Natural killer cell (primary cell): ENCODE data around the gene ZNF775. TPM values are rescaled to one million over a fixed set of nuclear protein-coding genes. Genes with fewer than 3 reads are reported as not detected.

Experiments used
- ATAC-seq, 3 donors: fragments of 150-1000 bp in 2 of 3; fragments of 200-7000 bp in 1 of 3; cut with Tn5 transposase; 1 replicate in 1 of 3; 2 replicates in 2 of 3; pipeline ENCODE4 v1.10.0; 2021; ENCODE audit warnings: mild to moderate bottlenecking in 2 of 3, moderate library complexity in 2 of 3
- DNase-seq, 2 donors: peaks; one replicate each; pipeline versions ENCODE4 v3.0.0 to v3.0.0-alpha.2; 2013 to 2021; ENCODE audit warnings: mixed read lengths in 1 of 2
- H3K27ac ChIP-seq: one replicate; pipeline ENCODE4 v1.5.1; 2013; ENCODE audit warnings: mild to moderate bottlenecking, low read length
- H3K27me3 ChIP-seq: one replicate; pipeline ENCODE4 v1.6.1; 2013; ENCODE audit warnings: low read length; ENCODE audit not compliant: control insufficient read depth, insufficient read depth
- H3K36me3 ChIP-seq: one replicate; pipeline ENCODE4 v1.6.1; 2013; ENCODE audit warnings: low read length; ENCODE audit not compliant: control insufficient read depth, insufficient read depth
- H3K4me1 ChIP-seq: one replicate; pipeline ENCODE4 v1.6.1; 2013; ENCODE audit warnings: low read length; ENCODE audit not compliant: control insufficient read depth, insufficient read depth
- H3K4me3 ChIP-seq: one replicate; pipeline ENCODE4 v1.5.1; 2013; ENCODE audit warnings: low read length
- H3K9me3 ChIP-seq: one replicate; pipeline ENCODE4 v1.6.1; 2013; ENCODE audit warnings: low read length; ENCODE audit not compliant: control insufficient read depth, insufficient read depth
- H3K27ac Mint-ChIP-seq, 2 donors: one replicate each; pipeline ENCODE4 v1.8.0; 2022; ENCODE audit warnings: mild to moderate bottlenecking in 2 of 2, mixed read lengths in 2 of 2, moderate library complexity in 1 of 2
- H3K27me3 Mint-ChIP-seq, 2 donors: one replicate each; pipeline ENCODE4 v1.8.0; 2022; ENCODE audit warnings: low read depth in 2 of 2, mixed read lengths in 2 of 2
- H3K36me3 Mint-ChIP-seq: one replicate; pipeline ENCODE4 v1.8.0; 2022; ENCODE audit warnings: mixed read lengths
- H3K4me1 Mint-ChIP-seq, 2 donors: one replicate each; pipeline ENCODE4 v1.8.0; 2022; ENCODE audit warnings: mixed read lengths in 2 of 2
- H3K4me3 Mint-ChIP-seq: one replicate; pipeline ENCODE4 v1.8.0; 2022; ENCODE audit warnings: mild to moderate bottlenecking, moderate library complexity, mixed read lengths
- H3K9me3 Mint-ChIP-seq, 2 donors: one replicate each; pipeline ENCODE4 v1.8.0; 2022; ENCODE audit warnings: mixed read lengths in 2 of 2
- CTCF ChIP-seq: fragments of 200-600 bp; IDR thresholded peaks from one replicate; pipeline ENCODE4 v1.8.0; 2022; ENCODE audit warnings: antibody characterized with exemption
- WGBS: methylation state at CpG from one replicate; pipeline ENCODE4 v1.1.7; 2013; ENCODE audit warnings: missing lambda C conversion rate; ENCODE audit not compliant: insufficient coverage; 5-methylcytosine and 5-hydroxymethylcytosine counted together
- intact Hi-C: fragments of 100-400 bp; cut with micrococcal nuclease; formaldehyde crosslinking; loops from one replicate; pipeline ENCODE4 v1.14.2; 2022
- total RNA-seq, 4 donors: library from RNA; stranded (reverse); fragments of 120-200 nt in 1 of 4; gene quantifications; one replicate each; pipeline versions ENCODE4 v1.2.3 to v1.2.4, GENCODE V29; 2013 to 2022

The ZNF775 gene
- total RNA-seq, 3 donors from 2014 or later (not counting 1 experiment from before 2014, with no cell fraction given) = 1.3 to 2.7 (median 1.6) TPM

- H3K36me3 Mint-ChIP-seq = no peaks in the 10 kb centered on the region
- H3K9me3 Mint-ChIP-seq = no peaks in the 10 kb centered on the region
- no peaks in the 10 kb centered on the region for H3K9me3 ChIP-seq
- DNase-seq (no peak), ATAC-seq (no peak)
- peaks cover 38 to 40% of the 10 kb centered on the region in 2 donors for H3K4me1 Mint-ChIP-seq
- H3K36me3 ChIP-seq = no peaks in the 10 kb centered on the region
- 78% methylated on average over 8 of the region's 8 CpGs for WGBS
- peaks cover 50% of the 10 kb centered on the region for H3K4me1 ChIP-seq
- no peak for TF ChIP-seq CTCF
- no peaks in the 10 kb centered on the region for H3K27me3 ChIP-seq
- intact Hi-C loops = no loop called here
- H3K27ac ChIP-seq = no peak overlapping the region
- H3K4me3 ChIP-seq = no peak overlapping the region
- no peaks in the 10 kb centered on the region for H3K27me3 Mint-ChIP-seq
- H3K27ac Mint-ChIP-seq = no peak overlapping the region
- H3K4me3 Mint-ChIP-seq = no peak overlapping the region
Measured at GRCh38 chr7:150429699-150430098, 50.6 kb downstream of the ZNF775 start.

- Histone ChIP-seq H3K36me3 (no peaks in the 10 kb centered on the region), H3K4me3 (no peak overlapping the region), H3K27ac (no peak overlapping the region), H3K9me3 (no peaks in the 10 kb centered on the region), H3K4me1 (peaks cover 59% of the 10 kb centered on the region), H3K27me3 (no peaks in the 10 kb centered on the region)
- Mint-ChIP-seq H3K9me3 (no peaks in the 10 kb centered on the region), H3K4me3 (no peak overlapping the region), H3K27ac (no peak overlapping the region), H3K27me3 (no peaks in the 10 kb centered on the region), H3K4me1 (peaks cover 45 to 49% of the 10 kb centered on the region in 2 donors), H3K36me3 (no peaks in the 10 kb centered on the region)
- no peak for DNase-seq
- intact Hi-C loops = no loop called here
- ATAC-seq = no peak
- TF ChIP-seq CTCF = no peak
- 86% methylated on average over 14 of the region's 14 CpGs for WGBS
Measured at GRCh38 chr7:150430465-150431085, 51.4 kb downstream of the ZNF775 start.

GRCh38 chr7:150431839-150432658 lies 52.9 kb downstream of the ZNF775 start:
- H3K27me3 ChIP-seq = no peaks in the 10 kb centered on the region
- H3K9me3 Mint-ChIP-seq = no peaks in the 10 kb centered on the region
- no peak overlapping the region for H3K4me3 ChIP-seq
- 97% methylated on average over 6 of the region's 7 CpGs for whole genome bisulfite sequencing
- no peaks in the 10 kb centered on the region for H3K9me3 ChIP-seq
- H3K36me3 ChIP-seq = no peaks in the 10 kb centered on the region
- H3K27me3 Mint-ChIP-seq = no peaks in the 10 kb centered on the region
- peaks cover 48 to 53% of the 10 kb centered on the region in 2 donors for H3K4me1 Mint-ChIP-seq
- TF ChIP-seq CTCF = no peak
- H3K27ac Mint-ChIP-seq = peak overlapping the region; percentile 85 to 90
- H3K27ac ChIP-seq = no peak overlapping the region
- ATAC-seq = no peak
- no peak for DNase-seq
- no peaks in the 10 kb centered on the region for H3K36me3 Mint-ChIP-seq
- H3K4me3 Mint-ChIP-seq = peak overlapping the region; percentile 87
- intact Hi-C loops = no loop called here
- peaks cover 62% of the 10 kb centered on the region for H3K4me1 ChIP-seq
